Testis (tissue), 3 donors: ENCODE data around the gene HRH3. TPM values are rescaled to one million over a fixed set of nuclear protein-coding genes. Genes with fewer than 3 reads are reported as not detected.

Experiments used
- DNase-seq: peaks from one replicate; pipeline ENCODE4 v3.0.0-alpha.2; 2019
- H3K27ac ChIP-seq, 2 donors: fragments of 200-600 bp; sonication (generic); one replicate each; pipeline ENCODE4 v1.5.1; 2019
- H3K27me3 ChIP-seq: fragments of 200-600 bp; sonication (generic); one replicate; pipeline ENCODE4 v1.5.1; 2019
- H3K36me3 ChIP-seq: fragments of 200-600 bp; sonication (generic); one replicate; pipeline ENCODE4 v1.5.1; 2017; ENCODE audit warnings: low read depth; ENCODE audit errors: missing control alignments
- H3K4me1 ChIP-seq: fragments of 200-600 bp; sonication (generic); one replicate; pipeline ENCODE4 v1.5.1; 2019
- H3K4me3 ChIP-seq, 2 donors: fragments of 200-600 bp; sonication (generic); one replicate each; pipeline ENCODE4 v1.5.1; 2017 to 2019
- H3K9me3 ChIP-seq: fragments of 200-600 bp; sonication (generic); one replicate; pipeline ENCODE4 v1.5.1; 2017
- CTCF ChIP-seq, 3 experiments: fragments of 450-650 bp in 2 of 3; fragments of 200-600 bp in 1 of 3; sonication (generic) in 1 of 3; IDR thresholded peaks; one replicate each; pipeline ENCODE4 v1.5.1; 2016 to 2019; ENCODE audit warnings: antibody characterized with exemption in 3 of 3, mild to moderate bottlenecking in 2 of 3, moderate library complexity in 1 of 3
- POLR2A ChIP-seq: fragments of 450-650 bp; IDR thresholded peaks from one replicate; pipeline ENCODE4 v1.6.1; 2017; ENCODE audit warnings: antibody characterized with exemption, mild to moderate bottlenecking, moderate library complexity
- WGBS, 2 donors: methylation state at CpG; one replicate each; pipeline ENCODE4 v1.1.5; 2018; 5-methylcytosine and 5-hydroxymethylcytosine counted together
- intact Hi-C: fragments of 100-400 bp; cut with DNase I; formaldehyde crosslinking; loops from one replicate; pipeline ENCODE4 v1.15.1; 2023; ENCODE audit warnings: low total_unique reads
- polyA plus RNA-seq: library from polyadenylated mRNA; stranded (reverse); fragments of 350-450 nt; fragmentation: Illumina TruSeq; extraction: RNeasy Lipid Tissue Mini Kit (QIAGEN cat#74804); gene quantifications from one replicate; pipeline ENCODE4 v1.2.3, GENCODE V29; 2014; ENCODE audit warnings: low read depth, low replicate concordance; ENCODE audit not compliant: insufficient read depth
- total RNA-seq, 2 donors: library from RNA; depleted of rRNA; stranded (reverse); fragments of >200 nt; gene quantifications; one replicate each; pipeline ENCODE4 v1.2.3, GENCODE V29; 2016

Gene HRH3
- total and polyA plus RNA-seq, 3 donors from 2014 or later, result 0.67 to 2.5 (median 1.1) TPM

GRCh38 chr20:62262064-62262463 lies 42.0 kb upstream of the HRH3 start:
- WGBS, 2 donors, result 94 to 98% methylated on average over 10 of the region's 10 CpGs
- Histone ChIP-seq H3K9me3 (no peaks in the 10 kb centered on the region), H3K27ac (no peak overlapping the region), H3K36me3 (no peaks in the 10 kb centered on the region), H3K4me1 (peaks cover 3% of the 10 kb centered on the region), H3K4me3 (no peak overlapping the region), H3K27me3 (no peaks in the 10 kb centered on the region)
- intact Hi-C loops, result no loop called here
- no peak for DNase-seq
- TF ChIP-seq CTCF (IDR thresholded peaks at IDR 0.05) (no peak), POLR2A (no peak)

GRCh38 chr20:62259294-62259565 lies 39.2 kb upstream of the HRH3 start:
- Histone ChIP-seq H3K36me3 (no peaks in the 10 kb centered on the region), H3K9me3 (no peaks in the 10 kb centered on the region), H3K4me1 (peaks cover 3% of the 10 kb centered on the region), H3K27ac (no peak overlapping the region), H3K27me3 (no peaks in the 10 kb centered on the region), H3K4me3 (no peak overlapping the region)
- TF ChIP-seq CTCF (IDR thresholded peaks at IDR 0.05) (no peak), POLR2A (no peak)
- 94 to 97% methylated on average over 8 of the region's 8 CpGs for WGBS, 2 donors
- intact Hi-C loops, result no loop called here
- DNase-seq, result no peak

GRCh38 chr20:62258499-62259293 lies 38.6 kb upstream of the HRH3 start:
- Histone ChIP-seq H3K4me1 (peaks cover 3% of the 10 kb centered on the region), H3K27me3 (no peaks in the 10 kb centered on the region), H3K9me3 (no peaks in the 10 kb centered on the region), H3K4me3 (no peak overlapping the region), H3K27ac (no peak overlapping the region), H3K36me3 (no peaks in the 10 kb centered on the region)
- intact Hi-C loops, result no loop called here
- DNase-seq, result no peak
- 72 to 76% methylated on average over 17 to 20 of the region's 20 CpGs for whole genome bisulfite sequencing, 2 donors
- TF ChIP-seq POLR2A (no peak), CTCF (IDR thresholded peaks at IDR 0.05) (no peak)

GRCh38 chr20:62255976-62256375 lies 35.9 kb upstream of the HRH3 start:
- intact Hi-C loops, result no loop called here
- WGBS, 2 donors, result 90 to 95% methylated on average over 10 of the region's 10 CpGs
- H3K9me3 ChIP-seq, result no peaks in the 10 kb centered on the region

More at GRCh38 chr20:62255976-62256375, 35.9 kb upstream of the HRH3 start:
- no peak for TF ChIP-seq CTCF (IDR thresholded peaks at IDR 0.05)
- TF ChIP-seq POLR2A, result no peak
- DNase-seq, result no peak
- no peaks in the 10 kb centered on the region for H3K36me3 ChIP-seq
- peaks cover 3% of the 10 kb centered on the region for H3K4me1 ChIP-seq
- no peaks in the 10 kb centered on the region for H3K27me3 ChIP-seq
- no peak overlapping the region for H3K4me3 ChIP-seq
- H3K27ac ChIP-seq, result no peak overlapping the region
